ENCODE results near the gene CTNNBL1. TPM values are rescaled to one million over a fixed set of nuclear protein-coding genes. Genes with fewer than 3 reads are reported as not detected.

CTNNBL1 gene
- total RNA-seq, 2 experiments from 2014 or later = 31.1 to 33.4 TPM

- Histone ChIP-seq H3K27me3 (ENCODE audit: control insufficient read depth in 1 of 2, insufficient read depth in 2 of 2, low read length in 2 of 2) (no peaks in the 10 kb centered on the region), H3K4me1 (ENCODE audit: insufficient read depth, low read length) (no peaks in the 10 kb centered on the region), H3K4me3 (ENCODE audit: low read length) (no peak overlapping the region), H3K27ac (ENCODE audit: low read depth in 1 of 2, low read length in 2 of 2) (no peak overlapping the region), H3K36me3 (ENCODE audit: insufficient read depth, low read length) (peaks cover 47% of the 10 kb centered on the region), H3K9me3 (ENCODE audit: control insufficient read depth in 1 of 2, insufficient read depth in 1 of 2, low read length in 2 of 2) (no peaks in the 10 kb centered on the region)
- DNase-seq (no peak), ATAC-seq (ENCODE audit: poor library complexity) (no peak)
- H3K4me1 Mint-ChIP-seq (ENCODE audit: low read depth) = no peaks in the 10 kb centered on the region
- no peaks in the 10 kb centered on the region for H3K27me3 Mint-ChIP-seq
- ChIA-PET CTCF (no interaction called here), POLR2A (no interaction called here)
- no peak overlapping the region for H3K4me3 Mint-ChIP-seq
- intact Hi-C loops (cut with DNase I, micrococcal nuclease) = no loop called here
- H3K36me3 Mint-ChIP-seq (ENCODE audit: low read depth) = peaks cover 92% of the 10 kb centered on the region
- H3K27ac Mint-ChIP-seq = no peak overlapping the region
- no peak for TF ChIP-seq CTCF (IDR thresholded peaks at IDR 0.05)
- no peaks in the 10 kb centered on the region for H3K9me3 Mint-ChIP-seq
These were observed 152.7 kb downstream of the CTNNBL1 start for GRCh38 chr20:37846573-37846972.

GRCh38 chr20:37848706-37849105 lies 154.9 kb downstream of the CTNNBL1 start:
- H3K27ac Mint-ChIP-seq = no peak overlapping the region
- H3K36me3 Mint-ChIP-seq (ENCODE audit: low read depth) = peaks cover 92% of the 10 kb centered on the region
- intact Hi-C loops (cut with DNase I, micrococcal nuclease) = no loop called here
- Histone ChIP-seq H3K4me3 (ENCODE audit: low read length) (no peak overlapping the region), H3K4me1 (ENCODE audit: insufficient read depth, low read length) (no peaks in the 10 kb centered on the region), H3K27ac (ENCODE audit: low read depth in 1 of 2, low read length in 2 of 2) (no peak overlapping the region), H3K9me3 (ENCODE audit: control insufficient read depth in 1 of 2, insufficient read depth in 1 of 2, low read length in 2 of 2) (no peaks in the 10 kb centered on the region), H3K27me3 (ENCODE audit: control insufficient read depth in 1 of 2, insufficient read depth in 2 of 2, low read length in 2 of 2) (no peaks in the 10 kb centered on the region), H3K36me3 (ENCODE audit: insufficient read depth, low read length) (peaks cover 34% of the 10 kb centered on the region)
- ChIA-PET CTCF (no interaction called here), POLR2A (no interaction called here)
- no peaks in the 10 kb centered on the region for H3K4me1 Mint-ChIP-seq (ENCODE audit: low read depth)
- H3K27me3 Mint-ChIP-seq = no peaks in the 10 kb centered on the region
- no peak for TF ChIP-seq CTCF (IDR thresholded peaks at IDR 0.05)
- no peak overlapping the region for H3K4me3 Mint-ChIP-seq
- no peaks in the 10 kb centered on the region for H3K9me3 Mint-ChIP-seq
- DNase-seq (no peak), ATAC-seq (ENCODE audit: poor library complexity) (no peak)

- intact Hi-C loops (cut with DNase I, micrococcal nuclease) = no loop called here
- no peaks in the 10 kb centered on the region for H3K4me1 ChIP-seq (ENCODE audit: insufficient read depth, low read length)
- H3K9me3 ChIP-seq (ENCODE audit: control insufficient read depth in 1 of 2, insufficient read depth in 1 of 2, low read length in 2 of 2) = no peaks in the 10 kb centered on the region
- Mint-ChIP-seq H3K36me3 (ENCODE audit: low read depth) (peaks cover 92% of the 10 kb centered on the region), H3K27ac (no peak overlapping the region), H3K4me1 (ENCODE audit: low read depth) (no peaks in the 10 kb centered on the region), H3K27me3 (no peaks in the 10 kb centered on the region), H3K9me3 (no peaks in the 10 kb centered on the region), H3K4me3 (no peak overlapping the region)
- DNase-seq (no peak), ATAC-seq (ENCODE audit: poor library complexity) (no peak)
- no peak for TF ChIP-seq CTCF (IDR thresholded peaks at IDR 0.05)
- no peak overlapping the region for H3K27ac ChIP-seq (ENCODE audit: low read depth in 1 of 2, low read length in 2 of 2)
- CTCF ChIA-PET = no interaction called here
- H3K4me3 ChIP-seq (ENCODE audit: low read length) = no peak overlapping the region
- no peaks in the 10 kb centered on the region for H3K27me3 ChIP-seq (ENCODE audit: control insufficient read depth in 1 of 2, insufficient read depth in 2 of 2, low read length in 2 of 2)
- POLR2A ChIA-PET = no interaction called here
- peaks cover 30% of the 10 kb centered on the region for H3K36me3 ChIP-seq (ENCODE audit: insufficient read depth, low read length)
These were observed 155.3 kb downstream of the CTNNBL1 start for GRCh38 chr20:37849156-37849555.

Measured in CD4-positive, alpha-beta T cell (primary cell).